CD14-positive monocyte (primary cell): Measurements from ENCODE around the gene CCDC7. TPM values are rescaled to one million over a fixed set of nuclear protein-coding genes. Genes with fewer than 3 reads are reported as not detected.
"Not testable (repeated sequence)": the region's sequence is repeated elsewhere in the genome, so short reads cannot be mapped to it uniquely, and the experiment has no call there.

Experiments used
- DNase-seq, 3 donors: peaks; one replicate each; pipeline ENCODE4 v3.0.0-alpha.2; 2011 to 2022
- H2AFZ ChIP-seq: 2 replicates; pipeline ENCODE4 v1.6.0; 2012; ENCODE audit warnings: mild to moderate bottlenecking, low read depth, low read length, inconsistent platforms; ENCODE audit not compliant: insufficient read depth, poor library complexity, severe bottlenecking
- H3K27ac ChIP-seq, 2 donors: 1 replicate in 1 of 2; 2 replicates in 1 of 2; pipeline ENCODE4 v1.5.1; 2012 to 2013; ENCODE audit warnings: low read length in 2 of 2, control low read depth in 1 of 2, inconsistent platforms in 1 of 2, low read depth in 1 of 2, mild to moderate bottlenecking in 1 of 2
- H3K27me3 ChIP-seq, 2 donors: one replicate each; pipeline versions ENCODE4 v1.6.0 to v1.6.1; 2011 to 2013; ENCODE audit warnings: low read length in 2 of 2; ENCODE audit not compliant: control insufficient read depth in 2 of 2, insufficient read depth in 2 of 2
- H3K36me3 ChIP-seq, 2 donors: replicated peaks in 1 of 2; 1 replicate in 1 of 2; 2 replicates in 1 of 2; pipeline versions ENCODE4 v1.5.1 to v1.6.1; 2012 to 2013; ENCODE audit warnings: low read length in 2 of 2, control low read depth in 1 of 2, inconsistent platforms in 1 of 2, mild to moderate bottlenecking in 1 of 2; ENCODE audit not compliant: insufficient read depth in 2 of 2, control insufficient read depth in 1 of 2
- H3K4me1 ChIP-seq, 2 donors: 1 replicate in 1 of 2; 2 replicates in 1 of 2; pipeline versions ENCODE4 v1.5.1 to v1.6.1; 2012 to 2013; ENCODE audit warnings: low read length in 2 of 2, control low read depth in 1 of 2, inconsistent platforms in 1 of 2, mild to moderate bottlenecking in 1 of 2, moderate library complexity in 1 of 2; ENCODE audit not compliant: insufficient read depth in 2 of 2, control insufficient read depth in 1 of 2
- H3K4me2 ChIP-seq: replicated peaks from 2 replicates; pipeline ENCODE3; 2012; ENCODE audit warnings: low read length, moderate library complexity, mild to moderate bottlenecking; ENCODE audit not compliant: poor library complexity, severe bottlenecking; ENCODE audit errors: extremely low read depth
- H3K4me3 ChIP-seq, 3 experiments: fragments of 200-600 bp in 1 of 3; sonication (generic) in 1 of 3; replicated peaks in 1 of 3; 1 replicate in 2 of 3; 2 replicates in 1 of 3; pipeline ENCODE4 v1.5.1; 2011 to 2013; ENCODE audit warnings: low read length in 3 of 3, mild to moderate bottlenecking in 3 of 3, control low read depth in 2 of 3, low read depth in 2 of 3, inconsistent platforms in 1 of 3, moderate library complexity in 1 of 3
- H3K79me2 ChIP-seq: 2 replicates; pipeline ENCODE4 v1.6.0; 2012; ENCODE audit warnings: mild to moderate bottlenecking, control low read depth, inconsistent platforms, low read length, moderate library complexity; ENCODE audit not compliant: insufficient read depth
- H3K9ac ChIP-seq: 2 replicates; pipeline ENCODE4 v1.6.0; 2017; ENCODE audit warnings: low read length, mild to moderate bottlenecking; ENCODE audit not compliant: insufficient read depth, poor library complexity, severe bottlenecking
- H3K9me3 ChIP-seq, 2 donors: replicated peaks in 1 of 2; 1 replicate in 1 of 2; 2 replicates in 1 of 2; pipeline versions ENCODE4 v1.5.1 to v1.6.1; 2012 to 2013; ENCODE audit warnings: low read length in 2 of 2, control low read depth in 1 of 2; ENCODE audit not compliant: control insufficient read depth in 1 of 2, insufficient read depth in 1 of 2
- H4K20me1 ChIP-seq: 2 replicates; pipeline ENCODE4 v1.6.0; 2012; ENCODE audit warnings: mild to moderate bottlenecking, low read length, control low read depth, moderate library complexity; ENCODE audit not compliant: insufficient read depth
- H3K27ac Mint-ChIP-seq, 7 donors: one replicate each; pipeline ENCODE4 v1.8.0; 2020; ENCODE audit warnings: mild to moderate bottlenecking in 7 of 7, mixed read lengths in 7 of 7, moderate library complexity in 6 of 7, inconsistent platforms in 2 of 7
- H3K27me3 Mint-ChIP-seq, 3 donors: one replicate each; pipeline ENCODE4 v1.8.0; 2021 to 2022; ENCODE audit warnings: low read depth in 3 of 3, mild to moderate bottlenecking in 3 of 3, mixed read lengths in 3 of 3, moderate library complexity in 3 of 3, inconsistent platforms in 1 of 3
- H3K36me3 Mint-ChIP-seq, 2 donors: one replicate each; pipeline ENCODE4 v1.8.0; 2020; ENCODE audit warnings: mixed read lengths in 2 of 2, inconsistent platforms in 1 of 2, mild to moderate bottlenecking in 1 of 2
- H3K4me1 Mint-ChIP-seq: one replicate; pipeline ENCODE4 v1.8.0; 2020; ENCODE audit warnings: mild to moderate bottlenecking, mixed read lengths
- H3K4me3 Mint-ChIP-seq, 2 donors: one replicate each; pipeline ENCODE4 v1.8.0; 2020; ENCODE audit warnings: mild to moderate bottlenecking in 2 of 2, mixed read lengths in 2 of 2, moderate library complexity in 1 of 2
- H3K9me3 Mint-ChIP-seq, 7 donors: one replicate each; pipeline ENCODE4 v1.8.0; 2020 to 2022; ENCODE audit warnings: mixed read lengths in 7 of 7, mild to moderate bottlenecking in 6 of 7, moderate library complexity in 6 of 7, inconsistent platforms in 2 of 7
- WGBS: methylation state at CpG from one replicate; pipeline ENCODE4 v1.1.5; 2013; ENCODE audit warnings: missing lambda C conversion rate; ENCODE audit not compliant: insufficient coverage; 5-methylcytosine and 5-hydroxymethylcytosine counted together
- intact Hi-C, 2 donors: fragments of 100-400 bp; cut with micrococcal nuclease; formaldehyde crosslinking; loops; one replicate each; pipeline versions ENCODE4 v1.15.0 to v1.15.1; 2023
- polyA plus RNA-seq, 3 donors: library from polyadenylated mRNA; depleted of rRNA in 1 of 3; unstranded in 2 of 3; stranded (reverse) in 1 of 3; fragments of 300-500 nt in 2 of 3; fragments of >200 nt in 1 of 3; fragmentation: Illumina TruSeq in 2 of 3; gene quantifications; 1 replicate in 2 of 3; 2 replicates in 1 of 3; pipeline ENCODE4 v1.2.3, GENCODE V29; 2012 to 2021
- TF ChIP-seq, protein P1 (sequence below): fragments of 200-600 bp; IDR thresholded peaks from one replicate; pipeline ENCODE4 v1.8.0; 2022; ENCODE audit warnings: antibody characterized with exemption, mild to moderate bottlenecking

CCDC7 gene
- polyA plus RNA-seq, 3 donors = 1.3 to 2.3 (median 2.0) TPM

GRCh38 chr10:32911285-32912016 is 465.5 kb downstream of the CCDC7 start:
- intact Hi-C loops = no loop called here
- no peak overlapping the region for H3K4me2 ChIP-seq
- peaks cover 0 to 1% (median 0%) of the 10 kb centered on the region in 7 donors for H3K9me3 Mint-ChIP-seq
- H3K9ac ChIP-seq = no peak overlapping the region
- peaks cover 77 to 83% of the 10 kb centered on the region in 2 donors for H3K36me3 Mint-ChIP-seq
- H3K4me1 ChIP-seq = no peaks in the 10 kb centered on the region
- H3K27ac ChIP-seq = no peak overlapping the region
- H3K27me3 ChIP-seq = no peaks in the 10 kb centered on the region
- peaks cover 8% of the 10 kb centered on the region for H3K4me1 Mint-ChIP-seq
- no peak overlapping the region for H3K4me3 Mint-ChIP-seq
- no peaks in the 10 kb centered on the region for H3K79me2 ChIP-seq
- WGBS = 76% methylated on average over 7 of the region's 11 CpGs
- no peaks in the 10 kb centered on the region for H3K9me3 ChIP-seq
- H3K36me3 ChIP-seq = peaks cover 55 to 73% of the 10 kb centered on the region in 2 donors
- peak overlapping the region in 2 of 7 donors; percentile 39 to 54 for H3K27ac Mint-ChIP-seq
- peak in 1 of 3 donors; percentile 10 for DNase-seq
- no peak overlapping the region for H2AFZ ChIP-seq
- TF ChIP-seq, protein P1, sequence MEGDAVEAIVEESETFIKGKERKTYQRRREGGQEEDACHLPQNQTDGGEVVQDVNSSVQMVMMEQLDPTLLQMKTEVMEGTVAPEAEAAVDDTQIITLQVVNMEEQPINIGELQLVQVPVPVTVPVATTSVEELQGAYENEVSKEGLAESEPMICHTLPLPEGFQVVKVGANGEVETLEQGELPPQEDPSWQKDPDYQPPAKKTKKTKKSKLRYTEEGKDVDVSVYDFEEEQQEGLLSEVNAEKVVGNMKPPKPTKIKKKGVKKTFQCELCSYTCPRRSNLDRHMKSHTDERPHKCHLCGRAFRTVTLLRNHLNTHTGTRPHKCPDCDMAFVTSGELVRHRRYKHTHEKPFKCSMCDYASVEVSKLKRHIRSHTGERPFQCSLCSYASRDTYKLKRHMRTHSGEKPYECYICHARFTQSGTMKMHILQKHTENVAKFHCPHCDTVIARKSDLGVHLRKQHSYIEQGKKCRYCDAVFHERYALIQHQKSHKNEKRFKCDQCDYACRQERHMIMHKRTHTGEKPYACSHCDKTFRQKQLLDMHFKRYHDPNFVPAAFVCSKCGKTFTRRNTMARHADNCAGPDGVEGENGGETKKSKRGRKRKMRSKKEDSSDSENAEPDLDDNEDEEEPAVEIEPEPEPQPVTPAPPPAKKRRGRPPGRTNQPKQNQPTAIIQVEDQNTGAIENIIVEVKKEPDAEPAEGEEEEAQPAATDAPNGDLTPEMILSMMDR = no peak
- H3K4me3 ChIP-seq = no peak overlapping the region
- no peaks in the 10 kb centered on the region for H3K27me3 Mint-ChIP-seq
- no peaks in the 10 kb centered on the region for H4K20me1 ChIP-seq

DNA sequence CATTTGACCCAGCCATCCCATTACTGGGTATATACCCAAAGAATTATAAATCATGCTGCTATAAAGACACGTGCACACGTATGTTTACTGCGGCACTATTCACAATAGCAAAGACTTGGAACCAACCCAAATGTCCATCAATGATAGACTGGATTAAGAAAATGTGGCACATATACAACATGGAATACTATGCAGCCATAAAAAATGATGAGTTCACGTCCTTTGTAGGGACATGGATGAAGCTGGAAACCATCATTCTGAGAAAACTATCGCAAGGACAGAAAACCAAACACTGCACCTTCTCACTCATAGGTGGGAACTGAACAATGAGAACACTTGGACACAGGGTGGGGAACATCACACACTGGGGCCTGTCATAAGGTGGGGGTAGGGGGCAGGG is 471.9 kb downstream of the CCDC7 start:
- no CpG with 5 or more reads among the region's 5 CpGs for WGBS
- H3K27ac Mint-ChIP-seq = peak overlapping the region in 1 of 7 donors; percentile 28
- H3K9me3 ChIP-seq, H3K4me1 ChIP-seq, H3K4me3 Mint-ChIP-seq, H3K79me2 ChIP-seq, H2AFZ ChIP-seq, intact Hi-C loops, H3K4me1 Mint-ChIP-seq, H3K9ac ChIP-seq, H3K27ac ChIP-seq, H3K9me3 Mint-ChIP-seq, H3K4me3 ChIP-seq, H3K4me2 ChIP-seq, H3K27me3 ChIP-seq, H3K27me3 Mint-ChIP-seq, DNase-seq, H4K20me1 ChIP-seq: not testable (repeated sequence)
- H3K36me3 Mint-ChIP-seq = peaks cover 80 to 86% of the 10 kb centered on the region in 2 donors
- peaks cover 48 to 64% of the 10 kb centered on the region in 2 donors for H3K36me3 ChIP-seq
